Body of pancreas (tissue), 4 donors: ENCODE measurements around the gene GRIA2.

ENCODE experiments used
- POLR2A ChIP-seq, 3 donors: fragments of 450-650 bp; IDR thresholded peaks; one replicate each; pipeline ENCODE4 v1.6.1; 2016; ENCODE audit warnings: antibody characterized with exemption in 3 of 3, mild to moderate bottlenecking in 2 of 3
- TF ChIP-seq, protein P1 (sequence below), 7 experiments: fragments of 450-650 bp in 4 of 7; fragments of 200-600 bp in 3 of 7; sonication (generic) in 3 of 7; IDR thresholded peaks; one replicate each; pipeline ENCODE4 v1.5.1; 2016 to 2019; ENCODE audit warnings: antibody characterized with exemption in 7 of 7

DNA sequence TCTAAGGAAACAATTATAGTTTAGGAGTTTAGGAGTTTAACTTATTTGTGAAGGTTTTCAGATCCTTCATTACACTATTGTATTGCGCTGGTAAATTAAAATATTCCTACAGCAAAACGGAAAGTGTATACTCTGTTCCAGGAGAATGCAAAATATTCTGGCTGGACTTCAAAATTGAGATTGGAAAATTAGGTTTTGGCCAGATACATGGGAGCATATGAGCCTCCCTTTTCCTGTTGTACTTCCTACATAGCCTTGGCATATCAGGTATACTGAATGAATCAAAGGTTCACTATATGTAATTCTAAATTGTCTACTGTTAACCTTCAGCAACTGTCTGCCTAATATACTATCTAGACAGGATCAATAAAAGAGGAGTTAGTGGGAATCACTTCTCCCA, 25.2 kb upstream of the GRIA2 start:
- TF ChIP-seq, protein P1, sequence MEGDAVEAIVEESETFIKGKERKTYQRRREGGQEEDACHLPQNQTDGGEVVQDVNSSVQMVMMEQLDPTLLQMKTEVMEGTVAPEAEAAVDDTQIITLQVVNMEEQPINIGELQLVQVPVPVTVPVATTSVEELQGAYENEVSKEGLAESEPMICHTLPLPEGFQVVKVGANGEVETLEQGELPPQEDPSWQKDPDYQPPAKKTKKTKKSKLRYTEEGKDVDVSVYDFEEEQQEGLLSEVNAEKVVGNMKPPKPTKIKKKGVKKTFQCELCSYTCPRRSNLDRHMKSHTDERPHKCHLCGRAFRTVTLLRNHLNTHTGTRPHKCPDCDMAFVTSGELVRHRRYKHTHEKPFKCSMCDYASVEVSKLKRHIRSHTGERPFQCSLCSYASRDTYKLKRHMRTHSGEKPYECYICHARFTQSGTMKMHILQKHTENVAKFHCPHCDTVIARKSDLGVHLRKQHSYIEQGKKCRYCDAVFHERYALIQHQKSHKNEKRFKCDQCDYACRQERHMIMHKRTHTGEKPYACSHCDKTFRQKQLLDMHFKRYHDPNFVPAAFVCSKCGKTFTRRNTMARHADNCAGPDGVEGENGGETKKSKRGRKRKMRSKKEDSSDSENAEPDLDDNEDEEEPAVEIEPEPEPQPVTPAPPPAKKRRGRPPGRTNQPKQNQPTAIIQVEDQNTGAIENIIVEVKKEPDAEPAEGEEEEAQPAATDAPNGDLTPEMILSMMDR (IDR thresholded peaks at IDR 0.05), result no peak
- no peak for TF ChIP-seq POLR2A (IDR thresholded peaks at IDR 0.05)
